H1 (cell line): Measurements from ENCODE around the gene GPX4. TPM values are rescaled to one million over a fixed set of nuclear protein-coding genes. Genes with fewer than 3 reads are reported as not detected.

Experiments
- CBX8 ChIP-seq: fragments of 300-800, 300-1000 bp; sonication (generic); IDR thresholded peaks from 2 replicates; pipeline ENCODE4 v1.7.1; 2016; ENCODE audit warnings: low read depth, low read length, borderline replicate concordance
- polyA plus RNA-seq, 7 experiments: library from polyadenylated mRNA; depleted of rRNA in 3 of 7; stranded (reverse) in 5 of 7; unstranded in 2 of 7; fragments of >200 nt in 5 of 7; fragments of 200-250 nt in 2 of 7; gene quantifications; 1 replicate in 5 of 7; 2 replicates in 1 of 7; 4 replicates in 1 of 7; pipeline versions ENCODE4 v1.2.1 to v1.2.3, GENCODE V29; 2011 to 2013; ENCODE audit warnings: missing spikeins in 2 of 7, mixed read lengths in 2 of 7
- total RNA-seq: library from RNA; stranded (reverse); fragmentation: NEBNext Ultra II Directional; extraction: Animal tissue kit (Norgen Biotek cat#: 25700); gene quantifications from 2 replicates; pipeline ENCODE4 v1.2.1, GENCODE V29; 2021
- TF ChIP-seq, protein P1 (sequence below), 3 experiments: IDR thresholded peaks; 1 replicate in 2 of 3; 2 replicates in 1 of 3; pipeline versions ENCODE4 v1.5.1 to v1.6.1; 2011; ENCODE audit warnings: low read length in 3 of 3, mild to moderate bottlenecking in 3 of 3, inconsistent platforms in 2 of 3, low read depth in 1 of 3, moderate library complexity in 1 of 3; ENCODE audit not compliant: insufficient read depth in 1 of 3; ENCODE audit errors: control extremely low read depth in 1 of 3

GPX4 gene
- total and polyA plus RNA-seq, 2 of the 8 experiments (the other 6 are each of a cell fraction or from before 2014, with no cell fraction given), result 342 to 693 TPM

- no peak for TF ChIP-seq CBX8
- TF ChIP-seq, protein P1, sequence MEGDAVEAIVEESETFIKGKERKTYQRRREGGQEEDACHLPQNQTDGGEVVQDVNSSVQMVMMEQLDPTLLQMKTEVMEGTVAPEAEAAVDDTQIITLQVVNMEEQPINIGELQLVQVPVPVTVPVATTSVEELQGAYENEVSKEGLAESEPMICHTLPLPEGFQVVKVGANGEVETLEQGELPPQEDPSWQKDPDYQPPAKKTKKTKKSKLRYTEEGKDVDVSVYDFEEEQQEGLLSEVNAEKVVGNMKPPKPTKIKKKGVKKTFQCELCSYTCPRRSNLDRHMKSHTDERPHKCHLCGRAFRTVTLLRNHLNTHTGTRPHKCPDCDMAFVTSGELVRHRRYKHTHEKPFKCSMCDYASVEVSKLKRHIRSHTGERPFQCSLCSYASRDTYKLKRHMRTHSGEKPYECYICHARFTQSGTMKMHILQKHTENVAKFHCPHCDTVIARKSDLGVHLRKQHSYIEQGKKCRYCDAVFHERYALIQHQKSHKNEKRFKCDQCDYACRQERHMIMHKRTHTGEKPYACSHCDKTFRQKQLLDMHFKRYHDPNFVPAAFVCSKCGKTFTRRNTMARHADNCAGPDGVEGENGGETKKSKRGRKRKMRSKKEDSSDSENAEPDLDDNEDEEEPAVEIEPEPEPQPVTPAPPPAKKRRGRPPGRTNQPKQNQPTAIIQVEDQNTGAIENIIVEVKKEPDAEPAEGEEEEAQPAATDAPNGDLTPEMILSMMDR (IDR thresholded peaks at IDR 0.05; ENCODE audit: control extremely low read depth in 1 of 3, insufficient read depth in 1 of 3, low read depth in 1 of 3, low read length in 3 of 3), result no peak
Observed at GRCh38 chr19:1055886-1056620, 47.7 kb upstream of the GPX4 start (continued).
